WERI-Rb-1 (cell line): Measurements from ENCODE around the gene SLC22A16.

Experiments used
- DNase-seq: peaks from one replicate; pipeline ENCODE4 v3.0.0-alpha.2; 2020
- H3K27ac ChIP-seq: fragments of 250-450 bp; sonication (Bioruptor Pico); 2 replicates; pipeline ENCODE4 v1.5.1; 2020; ENCODE audit warnings: mild to moderate bottlenecking, moderate library complexity
- H3K27me3 ChIP-seq: fragments of 250-450 bp; sonication (Bioruptor Pico); 2 replicates; pipeline ENCODE4 v1.5.1; 2021; ENCODE audit warnings: mild to moderate bottlenecking, low read depth, moderate library complexity; ENCODE audit not compliant: insufficient read depth, severe bottlenecking
- H3K36me3 ChIP-seq: fragments of 250-450 bp; sonication (Bioruptor Pico); 2 replicates; pipeline ENCODE4 v1.5.1; 2020; ENCODE audit warnings: mild to moderate bottlenecking, moderate library complexity
- H3K4me3 ChIP-seq: 2 replicates; pipeline ENCODE4 v1.5.1; 2011; ENCODE audit warnings: low read depth, mild to moderate bottlenecking, control low read depth, low read length
- H3K9me3 ChIP-seq: fragments of 250-450 bp; sonication (Bioruptor Pico); 2 replicates; pipeline ENCODE4 v1.5.1; 2021; ENCODE audit warnings: mild to moderate bottlenecking, moderate library complexity; ENCODE audit not compliant: severe bottlenecking
- TF ChIP-seq, protein P1 (sequence below): IDR thresholded peaks from 2 replicates; pipeline ENCODE4 v1.5.1; 2011; ENCODE audit warnings: low read depth, mild to moderate bottlenecking, control low read depth, inconsistent platforms, low read length

The SLC22A16 gene

GRCh38 chr6:110474500-110474899 is 1.9 kb downstream of the SLC22A16 start:
- Histone ChIP-seq H3K36me3 (no peaks in the 10 kb centered on the region), H3K27me3 (no peaks in the 10 kb centered on the region), H3K27ac (no peak overlapping the region), H3K9me3 (no peaks in the 10 kb centered on the region), H3K4me3 (no peak overlapping the region)
- no peak for DNase-seq
- TF ChIP-seq, protein P1, sequence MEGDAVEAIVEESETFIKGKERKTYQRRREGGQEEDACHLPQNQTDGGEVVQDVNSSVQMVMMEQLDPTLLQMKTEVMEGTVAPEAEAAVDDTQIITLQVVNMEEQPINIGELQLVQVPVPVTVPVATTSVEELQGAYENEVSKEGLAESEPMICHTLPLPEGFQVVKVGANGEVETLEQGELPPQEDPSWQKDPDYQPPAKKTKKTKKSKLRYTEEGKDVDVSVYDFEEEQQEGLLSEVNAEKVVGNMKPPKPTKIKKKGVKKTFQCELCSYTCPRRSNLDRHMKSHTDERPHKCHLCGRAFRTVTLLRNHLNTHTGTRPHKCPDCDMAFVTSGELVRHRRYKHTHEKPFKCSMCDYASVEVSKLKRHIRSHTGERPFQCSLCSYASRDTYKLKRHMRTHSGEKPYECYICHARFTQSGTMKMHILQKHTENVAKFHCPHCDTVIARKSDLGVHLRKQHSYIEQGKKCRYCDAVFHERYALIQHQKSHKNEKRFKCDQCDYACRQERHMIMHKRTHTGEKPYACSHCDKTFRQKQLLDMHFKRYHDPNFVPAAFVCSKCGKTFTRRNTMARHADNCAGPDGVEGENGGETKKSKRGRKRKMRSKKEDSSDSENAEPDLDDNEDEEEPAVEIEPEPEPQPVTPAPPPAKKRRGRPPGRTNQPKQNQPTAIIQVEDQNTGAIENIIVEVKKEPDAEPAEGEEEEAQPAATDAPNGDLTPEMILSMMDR = no peak

GRCh38 chr6:110472739-110473138 is 3.7 kb downstream of the SLC22A16 start:
- Histone ChIP-seq H3K36me3 (no peaks in the 10 kb centered on the region), H3K9me3 (no peaks in the 10 kb centered on the region), H3K27ac (no peak overlapping the region), H3K27me3 (no peaks in the 10 kb centered on the region), H3K4me3 (no peak overlapping the region)
- TF ChIP-seq, protein P1 = no peak
- DNase-seq = no peak

- Histone ChIP-seq H3K4me3 (no peak overlapping the region), H3K27ac (no peak overlapping the region), H3K27me3 (no peaks in the 10 kb centered on the region), H3K9me3 (no peaks in the 10 kb centered on the region), H3K36me3 (no peaks in the 10 kb centered on the region)
- no peak for DNase-seq
- TF ChIP-seq, protein P1 = no peak
Observed at GRCh38 chr6:110471726-110472365, 4.6 kb downstream of the SLC22A16 start.

DNA sequence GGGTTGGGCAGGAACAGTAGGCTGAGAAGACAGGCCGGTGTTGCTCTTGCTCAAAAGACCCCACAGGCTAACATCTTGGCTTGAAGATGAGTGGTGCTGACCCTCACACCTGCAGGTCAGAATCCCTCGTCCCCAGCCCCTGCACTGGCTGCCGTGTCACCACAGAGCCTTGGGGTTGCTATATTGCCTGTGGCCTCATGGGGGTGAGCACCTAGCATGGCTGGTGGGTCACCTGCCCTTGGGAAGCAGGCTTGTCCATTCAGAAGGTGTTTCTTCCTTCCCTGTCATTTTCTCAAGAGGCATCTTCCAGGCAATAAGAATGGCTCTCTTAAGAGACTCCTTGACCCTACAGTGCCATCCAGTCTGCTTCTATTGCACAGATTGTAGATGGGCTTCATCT is 7.7 kb downstream of the SLC22A16 start:
- H3K27me3 ChIP-seq = no peaks in the 10 kb centered on the region
- H3K9me3 ChIP-seq = no peaks in the 10 kb centered on the region
- H3K27ac ChIP-seq = no peak overlapping the region
- no peak for DNase-seq
- H3K36me3 ChIP-seq = no peaks in the 10 kb centered on the region
- TF ChIP-seq, protein P1 = no peak
- H3K4me3 ChIP-seq = no peak overlapping the region

DNA sequence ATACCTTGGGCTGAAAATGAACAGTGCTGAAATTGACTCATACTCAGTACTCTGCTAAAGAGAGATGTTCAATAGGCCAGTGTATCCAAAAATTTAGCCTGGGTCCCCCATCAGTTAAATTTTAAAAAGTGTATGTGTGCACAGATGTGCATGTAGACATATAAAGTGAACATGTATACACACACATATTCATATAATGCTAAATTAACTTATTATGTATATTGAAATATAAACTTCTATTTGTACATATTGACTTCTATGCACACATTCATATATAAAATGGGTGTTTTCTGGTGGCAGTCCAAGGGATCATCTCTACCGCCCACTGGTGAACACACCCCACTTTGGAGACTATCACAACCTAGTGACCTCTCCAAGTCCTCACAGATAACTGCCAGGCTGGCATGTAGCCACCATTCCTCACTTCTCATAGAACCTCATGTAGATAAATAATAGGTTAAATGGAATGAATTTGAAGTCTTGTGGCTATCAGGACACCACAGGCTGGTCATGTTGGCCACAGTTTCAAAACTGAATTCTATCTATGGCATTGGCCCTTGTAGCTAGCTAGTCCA is 8.8 kb downstream of the SLC22A16 start:
- H3K4me3 ChIP-seq = no peak overlapping the region
- no peak for DNase-seq
- no peak overlapping the region for H3K27ac ChIP-seq
- TF ChIP-seq, protein P1 = no peak
- peaks cover 2% of the 10 kb centered on the region for H3K9me3 ChIP-seq
- H3K27me3 ChIP-seq = no peaks in the 10 kb centered on the region
- H3K36me3 ChIP-seq = no peaks in the 10 kb centered on the region
